Caco-2 (cell line): ENCODE results near the gene DCUN1D3. TPM values are rescaled to one million over a fixed set of nuclear protein-coding genes. Genes with fewer than 3 reads are reported as not detected.
A peak's percentile ranks its signal among the peaks of the same experiment; 100 is the strongest.

Experiments
- BruUV-seq: library from RNA; stranded (reverse); fragments of 400-500 nt; replicated peaks from 2 replicates; lab custom pipeline; 2021; lab: Mats Ljungman, UMichigan
- CTCF ChIA-PET: fragments of 300-600 bp; sonication (Branson Sonifier 250); formaldehyde crosslinking; loops from one replicate; lab custom pipeline; 2022; ENCODE audit warnings: antibody characterized with exemption; lab: Charles Lee
- POLR2A ChIA-PET: fragments of 300-600 bp; sonication (Branson Sonifier 250); formaldehyde crosslinking; loops from one replicate; lab custom pipeline; 2022; ENCODE audit warnings: antibody characterized with exemption; lab: Charles Lee
- DNase-seq, 2 experiments: peaks; one replicate each; pipeline versions ENCODE4 v3.0.0 to v3.0.0-alpha.2; 2020 to 2022
- H3K27me3 ChIP-seq: replicated peaks from 2 replicates; pipeline ENCODE4 v1.6.0; 2011; ENCODE audit warnings: low read length; ENCODE audit not compliant: control insufficient read depth, insufficient read depth
- H3K36me3 ChIP-seq: 2 replicates; pipeline ENCODE4 v1.5.1; 2011; ENCODE audit warnings: low read length; ENCODE audit not compliant: control insufficient read depth, insufficient read depth
- H3K4me1 ChIP-seq: fragments of 250-450 bp; sonication (Bioruptor Pico); 2 replicates; pipeline ENCODE4 v1.5.1; 2020; ENCODE audit warnings: mild to moderate bottlenecking
- H3K4me3 ChIP-seq: 2 replicates; pipeline ENCODE4 v1.5.1; 2011; ENCODE audit warnings: low read depth, mild to moderate bottlenecking, control low read depth, low read length
- H3K9me3 ChIP-seq: fragments of 250-450 bp; sonication (Bioruptor Pico); 2 replicates; pipeline ENCODE4 v1.5.1; 2020; ENCODE audit warnings: mild to moderate bottlenecking, moderate library complexity
- H3K27ac Mint-ChIP-seq: one replicate; pipeline ENCODE4 v1.8.0; 2022; ENCODE audit warnings: mixed read lengths; ENCODE audit not compliant: unreplicated experiment
- H3K27me3 Mint-ChIP-seq: one replicate; pipeline ENCODE4 v1.8.0; 2022; ENCODE audit warnings: mixed read lengths; ENCODE audit not compliant: insufficient read depth, unreplicated experiment
- H3K36me3 Mint-ChIP-seq: one replicate; pipeline ENCODE4 v1.8.0; 2022; ENCODE audit warnings: mild to moderate bottlenecking, mixed read lengths; ENCODE audit not compliant: insufficient read depth, unreplicated experiment
- H3K4me1 Mint-ChIP-seq: one replicate; pipeline ENCODE4 v1.8.0; 2022; ENCODE audit warnings: low read depth, mixed read lengths; ENCODE audit not compliant: unreplicated experiment
- H3K4me3 Mint-ChIP-seq: one replicate; pipeline ENCODE4 v1.8.0; 2022; ENCODE audit warnings: mild to moderate bottlenecking, moderate library complexity, mixed read lengths; ENCODE audit not compliant: unreplicated experiment
- H3K9me3 Mint-ChIP-seq: one replicate; pipeline ENCODE4 v1.8.0; 2022; ENCODE audit warnings: mixed read lengths; ENCODE audit not compliant: unreplicated experiment
- CTCF ChIP-seq, 2 experiments: fragments of 200-600 bp in 1 of 2; IDR thresholded peaks; 1 replicate in 1 of 2; 2 replicates in 1 of 2; pipeline versions ENCODE4 v1.5.1 to v1.8.0; 2011 to 2022; ENCODE audit warnings: antibody characterized with exemption in 1 of 2, control low read depth in 1 of 2, inconsistent platforms in 1 of 2, low read depth in 1 of 2, low read length in 1 of 2, mild to moderate bottlenecking in 1 of 2, moderate library complexity in 1 of 2; ENCODE audit not compliant: insufficient read depth in 1 of 2, severe bottlenecking in 1 of 2, unreplicated experiment in 1 of 2
- intact Hi-C: fragments of 100-400 bp; cut with micrococcal nuclease; formaldehyde crosslinking; loops from one replicate; pipeline ENCODE4 v1.10.0; 2022; ENCODE audit not compliant: unreplicated experiment
- total RNA-seq: library from RNA; stranded (reverse); gene quantifications from 2 replicates; pipeline ENCODE4 v1.2.3, GENCODE V29; 2022

DCUN1D3 gene
- total RNA-seq, 1 experiment from 2014 or later: 19.2 TPM

- H3K36me3 Mint-ChIP-seq: peaks cover 50% of the 10 kb centered on the region
- peak overlapping the region; percentile 93 for H3K27ac Mint-ChIP-seq
- Histone ChIP-seq H3K9me3 (no peaks in the 10 kb centered on the region), H3K27me3 (no peaks in the 10 kb centered on the region), H3K4me1 (peaks cover 70% of the 10 kb centered on the region), H3K36me3 (no peaks in the 10 kb centered on the region), H3K4me3 (no peak overlapping the region)
- peak overlapping the region; percentile 74 for H3K4me3 Mint-ChIP-seq
- no peaks in the 10 kb centered on the region for H3K9me3 Mint-ChIP-seq
- ChIA-PET CTCF (interaction anchor here (0.6 kb wide), 1 partner anchor 1376 kb away, joined by 4 read pairs; no protein-coding TSS in a partner anchor), POLR2A (interaction anchor here (1.4 kb wide), 1 partner anchor 36 kb away, joined by 5 read pairs; no protein-coding TSS in a partner anchor)
- no peaks in the 10 kb centered on the region for H3K27me3 Mint-ChIP-seq
- BruUV-seq: no TSS peak
- no peak for DNase-seq
- peaks cover 67% of the 10 kb centered on the region for H3K4me1 Mint-ChIP-seq
- no peak for TF ChIP-seq CTCF (IDR thresholded peaks at IDR 0.05; ENCODE audit: insufficient read depth in 1 of 2, low read depth in 1 of 2, low read length in 1 of 2, severe bottlenecking in 1 of 2, unreplicated experiment in 1 of 2)
- intact Hi-C loops: loop anchor here (5.0 kb wide), 2 partner anchors 50 to 180 kb away; no protein-coding TSS in a partner anchor
These were observed 2.3 kb upstream of the DCUN1D3 start for GRCh38 chr16:20902426-20902825.

GRCh38 chr16:20901436-20902112, 1.4 kb upstream of the DCUN1D3 start:
- H3K9me3 Mint-ChIP-seq: no peaks in the 10 kb centered on the region
- intact Hi-C loops: loop anchor here (5.0 kb wide), 2 partner anchors 51 to 181 kb away; no protein-coding TSS in a partner anchor
- DNase-seq: peak; percentile 78 to 79
- H3K36me3 ChIP-seq: no peaks in the 10 kb centered on the region
- POLR2A ChIA-PET: no interaction called here
- H3K9me3 ChIP-seq: no peaks in the 10 kb centered on the region
- no peaks in the 10 kb centered on the region for H3K27me3 Mint-ChIP-seq
- peak overlapping the region; percentile 74 for H3K4me3 Mint-ChIP-seq
- TSS peak; percentile 33 for BruUV-seq
- peaks cover 63% of the 10 kb centered on the region for H3K4me1 ChIP-seq
- H3K4me1 Mint-ChIP-seq: peaks cover 64% of the 10 kb centered on the region
- no peaks in the 10 kb centered on the region for H3K27me3 ChIP-seq
- peaks cover 50% of the 10 kb centered on the region for H3K36me3 Mint-ChIP-seq
- H3K27ac Mint-ChIP-seq: peak overlapping the region; percentile 93
- CTCF ChIA-PET: no interaction called here
- no peak for TF ChIP-seq CTCF (IDR thresholded peaks at IDR 0.05; ENCODE audit: insufficient read depth in 1 of 2, low read depth in 1 of 2, low read length in 1 of 2, severe bottlenecking in 1 of 2, unreplicated experiment in 1 of 2)
- peak overlapping the region; percentile 68 for H3K4me3 ChIP-seq

- DNase-seq: no peak
- H3K4me1 Mint-ChIP-seq: peaks cover 59% of the 10 kb centered on the region
- TF ChIP-seq CTCF (IDR thresholded peaks at IDR 0.05; ENCODE audit: insufficient read depth in 1 of 2, low read depth in 1 of 2, low read length in 1 of 2, severe bottlenecking in 1 of 2, unreplicated experiment in 1 of 2): no peak
- Histone ChIP-seq H3K27me3 (no peaks in the 10 kb centered on the region), H3K36me3 (no peaks in the 10 kb centered on the region), H3K4me1 (peaks cover 58% of the 10 kb centered on the region), H3K4me3 (peak overlapping the region; percentile 68), H3K9me3 (no peaks in the 10 kb centered on the region)
- intact Hi-C loops: loop anchor here (5.0 kb wide), 2 partner anchors 51 to 181 kb away; no protein-coding TSS in a partner anchor
- CTCF ChIA-PET: interaction anchor here (1.6 kb wide), 1 partner anchor 51 kb away, joined by 6 read pairs; no protein-coding TSS in a partner anchor
- POLR2A ChIA-PET: interaction anchor here (1.4 kb wide), 1 partner anchor 37 kb away, joined by 10 read pairs; no protein-coding TSS in a partner anchor
- peaks cover 50% of the 10 kb centered on the region for H3K36me3 Mint-ChIP-seq
- peak overlapping the region; percentile 93 for H3K27ac Mint-ChIP-seq
- no peaks in the 10 kb centered on the region for H3K27me3 Mint-ChIP-seq
- peak overlapping the region; percentile 74 for H3K4me3 Mint-ChIP-seq
- no peaks in the 10 kb centered on the region for H3K9me3 Mint-ChIP-seq
- BruUV-seq: no TSS peak
These were observed 894 bp upstream of the DCUN1D3 start for GRCh38 chr16:20901068-20901435.
